ENCODE results near the gene A4GNT. TPM values are rescaled to one million over a fixed set of nuclear protein-coding genes. Genes with fewer than 3 reads are reported as not detected.

The A4GNT gene
- total and polyA plus RNA-seq, 2 donors (not counting 1 experiment from before 2014, with no cell fraction given), result not detected

GRCh38 chr3:138173769-138174420, 41.7 kb upstream of the A4GNT start:
- CTCF ChIA-PET, result interaction anchor here (1.1 to 1.8 kb wide), 3 partner anchors 12 to 742 kb away, joined by 4 read pairs; partner anchors contain the start of gene DZIP1L
- H3K27me3 ChIP-seq (replicated peaks in 1 of 4; ENCODE audit: control extremely low read depth in 1 of 4, control insufficient read depth in 3 of 4, insufficient read depth in 4 of 4, low read length in 3 of 4), result no peaks in the 10 kb centered on the region
- H2AFZ ChIP-seq (ENCODE audit: insufficient read depth, low read depth, low read length, poor library complexity, severe bottlenecking), result peak overlapping the region; percentile 95
- Mint-ChIP-seq H3K4me1 (peaks cover 30% of the 10 kb centered on the region), H3K9me3 (ENCODE audit: insufficient read depth) (no peaks in the 10 kb centered on the region), H3K4me3 (peak overlapping the region; percentile 100), H3K27ac (peak overlapping the region; percentile 99), H3K27me3 (no peaks in the 10 kb centered on the region)
- H4K20me1 ChIP-seq (ENCODE audit: control insufficient read depth, insufficient read depth, low read length, poor library complexity, severe bottlenecking), result peaks cover 4% of the 10 kb centered on the region
- H3K36me3 ChIP-seq (replicated peaks in 1 of 2; ENCODE audit: control extremely low read depth in 1 of 2, control insufficient read depth in 1 of 2, extremely low read depth in 1 of 2, insufficient read depth in 2 of 2, low read length in 1 of 2), result peaks cover 3 to 8% of the 10 kb centered on the region in 2 experiments
- peak overlapping the region; percentile 88 for H3K9ac ChIP-seq (ENCODE audit: low read length)
- H3K79me2 ChIP-seq (ENCODE audit: control insufficient read depth, insufficient read depth, low read length), result peaks cover 19% of the 10 kb centered on the region
- no peak for DNase-seq
- H3K9me3 ChIP-seq (ENCODE audit: control extremely low read depth in 1 of 3, control insufficient read depth in 2 of 3, insufficient read depth in 1 of 3, low read length in 2 of 3), result no peaks in the 10 kb centered on the region
- peak overlapping the region; percentile 75 to 95 (median 81) for H3K4me3 ChIP-seq (ENCODE audit: control extremely low read depth in 1 of 5, extremely low read depth in 1 of 5, insufficient read depth in 1 of 5, low read depth in 2 of 5, low read length in 4 of 5)
- peak overlapping the region; percentile 77 for H3K27ac ChIP-seq (ENCODE audit: low read length in 2 of 2)
- ATAC-seq (ENCODE audit: low read depth), result no peak
- TF ChIP-seq EZH2 (IDR thresholded peaks at IDR 0.05; ENCODE audit: borderline replicate concordance, insufficient read depth, low read depth, low read length, poor library complexity, severe bottlenecking), result no peak
- no peak for TF ChIP-seq CTCF (IDR thresholded peaks at IDR 0.05)
- WGBS (ENCODE audit: insufficient coverage), result 80% methylated on average over 6 of the region's 13 CpGs
- peaks cover 14 to 16% of the 10 kb centered on the region in 2 donors for H3K4me1 ChIP-seq (ENCODE audit: control insufficient read depth in 2 of 2, insufficient read depth in 2 of 2, low read length in 2 of 2)
- intact Hi-C loops (cut with micrococcal nuclease), result loop anchor here (1.0 to 5.0 kb wide), 2 partner anchors 13 to 1213 kb away; partner anchors contain the start of genes ARMC8 and COPB2
- peak overlapping the region; percentile 78 for H3K4me2 ChIP-seq (replicated peaks; ENCODE audit: low read depth, low read length, poor library complexity, severe bottlenecking)
- POLR2A ChIA-PET, result interaction anchor here (0.7 to 1.9 kb wide), 3 partner anchors 12 to 18 kb away, joined by 4 to 19 read pairs (median 5); partner anchors contain the start of gene ARMC8

GRCh38 chr3:138172625-138173024, 40.4 kb upstream of the A4GNT start:
- H4K20me1 ChIP-seq (ENCODE audit: control insufficient read depth, insufficient read depth, low read length, poor library complexity, severe bottlenecking), result peaks cover 4% of the 10 kb centered on the region
- no CpG with 5 or more reads among the region's 2 CpGs for WGBS (ENCODE audit: insufficient coverage)
- H3K79me2 ChIP-seq (ENCODE audit: control insufficient read depth, insufficient read depth, low read length), result peaks cover 19% of the 10 kb centered on the region
- peaks cover 8% of the 10 kb centered on the region in 2 experiments for H3K36me3 ChIP-seq (replicated peaks in 1 of 2; ENCODE audit: control extremely low read depth in 1 of 2, control insufficient read depth in 1 of 2, extremely low read depth in 1 of 2, insufficient read depth in 2 of 2, low read length in 1 of 2)
- intact Hi-C loops (cut with micrococcal nuclease), result loop anchor here (5.0 kb wide), 1 partner anchor 1215 kb away; the partner anchor contains the start of gene COPB2
- CTCF ChIA-PET, result interaction anchor here (0.6 to 1.0 kb wide), 2 partner anchors 494 to 743 kb away, joined by 3 to 5 read pairs; no protein-coding TSS in a partner anchor
- Mint-ChIP-seq H3K4me3 (no peak overlapping the region), H3K4me1 (peaks cover 30% of the 10 kb centered on the region), H3K9me3 (ENCODE audit: insufficient read depth) (no peaks in the 10 kb centered on the region), H3K27ac (no peak overlapping the region), H3K27me3 (no peaks in the 10 kb centered on the region)
- no peak overlapping the region for H3K27ac ChIP-seq (ENCODE audit: low read length in 2 of 2)
- H3K4me2 ChIP-seq (replicated peaks; ENCODE audit: low read depth, low read length, poor library complexity, severe bottlenecking), result no peak overlapping the region
- DNase-seq (no peak), ATAC-seq (ENCODE audit: low read depth) (no peak)
- no peak overlapping the region for H3K9ac ChIP-seq (ENCODE audit: low read length)
- peaks cover 14 to 16% of the 10 kb centered on the region in 2 donors for H3K4me1 ChIP-seq (ENCODE audit: control insufficient read depth in 2 of 2, insufficient read depth in 2 of 2, low read length in 2 of 2)
- H3K4me3 ChIP-seq (ENCODE audit: control extremely low read depth in 1 of 5, extremely low read depth in 1 of 5, insufficient read depth in 1 of 5, low read depth in 2 of 5, low read length in 4 of 5), result no peak overlapping the region
- no peaks in the 10 kb centered on the region for H3K27me3 ChIP-seq (replicated peaks in 1 of 4; ENCODE audit: control extremely low read depth in 1 of 4, control insufficient read depth in 3 of 4, insufficient read depth in 4 of 4, low read length in 3 of 4)
- no peak for TF ChIP-seq CTCF (IDR thresholded peaks at IDR 0.05)
- no peak for TF ChIP-seq EZH2 (IDR thresholded peaks at IDR 0.05; ENCODE audit: borderline replicate concordance, insufficient read depth, low read depth, low read length, poor library complexity, severe bottlenecking)
- POLR2A ChIA-PET, result no interaction called here
- H2AFZ ChIP-seq (ENCODE audit: insufficient read depth, low read depth, low read length, poor library complexity, severe bottlenecking), result no peak overlapping the region
- H3K9me3 ChIP-seq (ENCODE audit: control extremely low read depth in 1 of 3, control insufficient read depth in 2 of 3, insufficient read depth in 1 of 3, low read length in 2 of 3), result no peaks in the 10 kb centered on the region
